ENCODE data around the gene IQSEC1.

Gene IQSEC1

GRCh38 chr3:13013994-13014754 is 59.1 kb downstream of the IQSEC1 start:
- peak; percentile 67 for DNase-seq

DNA sequence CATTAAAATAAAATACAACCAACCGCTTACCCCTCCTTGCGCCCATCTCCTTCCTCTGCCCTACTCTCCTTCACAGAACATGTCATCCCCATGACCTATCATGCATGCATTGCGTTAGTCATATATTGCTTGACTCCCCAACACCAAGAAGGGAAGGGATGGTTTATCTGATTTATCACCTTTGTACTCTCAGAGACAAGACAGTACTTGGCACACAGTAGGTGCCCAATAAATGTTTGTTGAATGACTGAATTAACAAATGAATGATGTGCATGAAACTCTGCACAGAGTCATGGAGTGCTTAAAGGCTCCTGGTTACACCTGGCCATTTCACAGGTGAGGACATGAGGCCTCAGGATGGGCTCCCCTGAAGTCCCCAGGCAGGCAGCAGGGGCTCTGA is 59.7 kb downstream of the IQSEC1 start:
- no peak for DNase-seq

- no peak for DNase-seq
Measured at GRCh38 chr3:13013151-13013561, 60.1 kb downstream of the IQSEC1 start.

DNA sequence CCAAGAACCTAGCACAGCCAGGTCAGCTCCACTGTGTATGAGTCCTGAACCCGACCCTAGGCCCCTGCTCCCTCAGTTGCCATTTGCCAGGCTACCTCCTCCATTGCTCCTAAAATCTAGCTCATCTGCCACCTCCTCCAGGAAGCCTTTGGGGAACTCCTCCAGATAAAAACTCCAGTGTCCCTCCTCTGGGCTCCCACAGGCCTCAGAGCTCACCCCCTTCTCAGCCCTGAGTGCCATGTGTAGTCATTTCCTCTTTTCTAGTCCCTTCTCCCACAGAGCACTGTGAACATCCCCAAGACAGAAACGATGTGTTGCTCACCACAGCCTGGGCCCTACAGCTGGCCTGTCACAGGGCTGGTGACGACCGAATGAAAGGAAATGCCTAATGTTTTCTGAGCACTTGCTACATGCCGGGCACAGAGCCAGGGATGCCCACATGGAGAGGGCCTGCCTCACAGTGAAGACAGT is 61.0 kb downstream of the IQSEC1 start:
- peak; percentile 73 for DNase-seq

- peak; percentile 85 for DNase-seq
Measured at GRCh38 chr3:13011573-13012220, 61.5 kb downstream of the IQSEC1 start.

GRCh38 chr3:13010780-13011572 is 62.3 kb downstream of the IQSEC1 start:
- no peak for DNase-seq

GRCh38 chr3:13009946-13010315 is 63.3 kb downstream of the IQSEC1 start:
- DNase-seq, result no peak

- peak; percentile 80 for DNase-seq
Measured at GRCh38 chr3:13009132-13009945, 63.9 kb downstream of the IQSEC1 start.

GRCh38 chr3:13008155-13008995 is 64.9 kb downstream of the IQSEC1 start:
- DNase-seq, result no peak

- no peak for DNase-seq
Measured at GRCh38 chr3:13007251-13007941, 65.8 kb downstream of the IQSEC1 start.

DNA sequence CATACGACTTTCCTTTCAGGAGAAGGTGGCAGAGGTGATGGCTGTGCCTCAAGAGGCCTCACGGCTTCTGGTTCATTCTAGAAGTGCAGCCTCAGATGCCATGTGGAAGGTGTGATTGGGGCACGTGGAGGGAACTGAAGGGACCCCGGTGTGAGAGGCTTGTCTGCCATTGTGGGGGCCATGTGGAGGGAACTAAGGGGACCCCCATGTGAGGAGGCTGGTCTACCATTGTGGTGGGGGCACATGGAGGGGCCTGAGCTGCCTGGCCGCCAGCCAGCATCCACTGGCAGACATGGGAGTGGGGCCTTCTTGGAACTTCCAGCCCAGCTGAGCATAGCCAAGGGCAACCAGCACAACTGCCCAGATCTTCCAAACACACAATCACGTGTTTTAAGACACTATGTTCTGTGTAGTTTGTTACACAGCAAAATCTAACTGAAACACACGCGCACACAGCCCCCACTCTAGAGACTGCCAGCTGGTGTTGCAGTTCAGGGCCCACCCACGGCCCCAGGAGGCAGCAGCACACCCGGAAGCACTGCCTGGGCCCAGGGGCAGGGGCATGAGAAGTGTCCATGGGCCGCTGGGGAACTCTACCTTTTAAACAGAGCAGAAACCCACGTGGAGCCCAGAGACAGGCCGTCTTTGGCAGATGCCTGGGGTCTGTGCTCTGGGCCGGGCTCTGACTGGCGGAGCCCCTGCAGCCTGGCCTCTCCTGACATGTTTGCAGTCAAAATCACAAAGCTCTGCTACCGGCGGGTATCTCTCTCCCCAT is 66.8 kb downstream of the IQSEC1 start:
- no peak for DNase-seq

DNA sequence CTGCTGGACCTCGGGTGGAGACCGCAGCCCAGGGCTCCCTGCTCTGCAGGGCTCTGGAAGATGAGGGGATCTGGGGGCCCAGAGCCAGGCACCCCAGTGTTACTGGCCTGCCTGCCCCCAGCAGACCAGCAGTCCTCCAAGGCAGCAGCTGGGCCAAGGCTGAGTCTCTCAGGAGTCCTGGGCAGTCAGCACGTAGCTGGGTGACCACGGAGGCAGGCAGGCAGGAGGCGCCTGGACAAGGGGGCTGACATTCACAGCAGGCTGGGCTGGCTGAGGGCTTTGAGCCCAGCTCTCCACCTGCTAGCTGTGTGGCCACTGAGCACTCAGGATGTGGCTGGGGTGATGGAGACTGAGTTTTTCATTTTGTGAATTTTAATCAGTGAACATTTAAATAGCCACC is 67.9 kb downstream of the IQSEC1 start:
- no peak for DNase-seq

DNA sequence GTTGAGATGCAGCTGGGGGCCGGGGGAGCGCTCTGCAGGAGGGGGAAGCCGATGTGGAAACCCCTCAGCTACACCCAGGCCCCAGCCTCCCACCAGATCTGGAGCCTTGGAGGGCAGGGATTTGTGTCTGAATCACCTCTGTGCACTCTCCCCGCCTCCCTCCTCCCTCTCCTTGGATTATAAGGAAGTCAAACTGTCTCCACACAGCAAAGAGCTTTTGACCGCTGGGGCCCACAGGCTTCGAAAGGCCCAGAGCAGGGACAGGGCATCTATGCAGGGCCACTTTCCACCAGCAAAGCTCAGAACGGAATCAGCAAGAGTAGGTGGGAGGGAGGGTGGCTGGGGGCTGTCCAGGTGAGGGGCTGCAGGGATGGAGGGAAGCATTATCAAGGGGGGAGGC is 68.9 kb downstream of the IQSEC1 start:
- no peak for DNase-seq

DNA sequence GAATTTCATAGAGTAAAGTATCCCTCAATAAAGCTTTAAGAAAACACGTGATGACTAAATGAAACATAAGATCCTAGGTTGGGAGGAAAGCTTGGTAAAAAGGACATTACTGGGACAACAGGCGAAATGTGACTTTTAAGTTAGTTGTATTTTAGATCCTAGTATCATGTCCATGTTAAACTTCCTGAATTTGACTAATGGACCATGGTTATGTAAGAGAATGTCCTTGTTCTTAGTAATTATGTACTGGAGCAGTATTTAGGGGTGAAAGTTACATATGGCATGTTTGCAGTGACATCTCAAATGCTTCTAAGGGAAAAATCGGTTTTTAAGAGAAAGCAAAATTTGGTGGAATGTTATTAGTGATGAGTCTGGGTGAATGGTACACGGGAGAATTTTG is 69.6 kb downstream of the IQSEC1 start:
- DNase-seq, result no peak

DNA sequence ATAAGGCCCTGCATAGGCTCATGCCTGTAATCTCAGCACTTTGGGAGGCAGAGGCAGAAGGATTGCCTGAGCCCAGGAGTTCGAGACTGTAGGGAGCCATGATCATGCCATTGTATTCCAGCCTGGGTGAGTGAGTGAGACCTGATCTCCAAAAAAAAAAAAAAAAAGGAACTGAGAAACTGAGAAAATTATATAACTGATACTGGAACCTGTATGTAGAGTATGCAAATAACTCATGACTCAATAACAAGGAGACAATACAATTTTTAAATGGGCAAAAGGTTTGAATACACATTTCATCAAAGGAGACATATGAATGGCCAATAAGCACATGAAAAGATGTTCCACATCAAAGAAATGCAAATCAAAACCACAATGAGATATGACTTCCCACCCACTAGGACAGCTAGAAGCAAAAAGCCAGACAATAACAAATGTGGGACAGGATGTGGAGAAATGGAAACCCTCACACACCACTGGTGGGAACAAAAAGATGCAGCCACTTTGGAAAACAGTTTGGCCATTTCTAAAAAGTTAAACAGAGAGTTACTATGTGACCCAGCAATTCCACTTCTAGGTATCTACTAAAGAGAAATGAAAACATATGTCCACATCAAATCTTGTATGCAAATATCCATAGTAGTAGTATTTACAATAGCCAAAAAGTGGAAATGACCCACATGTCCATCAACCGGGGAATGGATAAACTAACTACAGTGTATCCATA is 70.7 kb downstream of the IQSEC1 start:
- no peak for DNase-seq

DNA sequence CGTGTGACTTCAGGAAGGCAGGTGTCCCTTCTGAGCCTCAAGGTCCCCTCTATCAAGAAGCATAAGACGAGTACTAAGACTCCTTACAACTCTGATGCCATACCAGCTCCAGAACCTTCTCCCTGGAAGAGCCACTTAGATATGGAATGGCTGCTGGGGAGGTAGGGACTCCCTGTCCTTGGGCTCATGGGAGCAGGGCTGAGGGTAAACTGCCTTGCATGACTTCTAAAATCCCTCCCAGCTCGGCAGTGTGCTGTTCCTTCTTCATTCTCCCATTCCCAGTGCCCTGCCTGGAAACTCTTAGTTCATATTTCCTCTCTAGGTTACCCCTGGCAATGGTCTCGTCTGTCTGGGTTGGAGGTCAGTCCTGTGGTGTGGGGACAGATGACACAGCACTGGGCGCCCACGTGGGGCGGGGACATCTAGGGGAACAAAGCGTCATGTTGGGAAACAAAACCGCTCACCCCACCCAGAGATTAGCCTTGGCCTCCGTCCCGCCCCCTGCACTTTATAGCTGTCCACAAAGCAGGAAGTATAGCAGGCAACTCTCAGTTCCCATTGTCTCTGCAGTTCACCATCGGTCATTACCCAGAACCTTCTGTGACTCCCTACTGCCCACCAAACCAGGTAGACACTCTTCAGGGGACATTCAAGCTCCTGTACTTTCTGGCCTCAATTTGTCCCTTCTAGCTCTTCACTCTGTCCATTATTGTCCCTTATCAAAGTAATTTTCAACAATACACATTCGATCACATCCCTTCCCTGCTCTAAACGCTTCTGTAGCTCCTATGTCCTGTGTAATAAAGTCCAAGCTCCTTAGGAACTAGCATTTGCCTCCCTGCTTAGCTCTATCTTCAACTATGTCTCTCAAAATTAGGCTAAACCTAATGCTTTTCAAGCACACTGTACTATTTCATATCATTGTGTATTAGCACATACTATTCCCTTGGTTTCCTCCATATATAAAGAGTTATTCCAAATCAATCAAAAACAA is 73.8 kb downstream of the IQSEC1 start:
- DNase-seq, result no peak

- DNase-seq, result no peak
Measured at GRCh38 chr3:12998648-12999047, 74.6 kb downstream of the IQSEC1 start.

GRCh38 chr3:12997387-12997786 is 75.8 kb downstream of the IQSEC1 start:
- DNase-seq, result no peak

GRCh38 chr3:12996181-12996506 is 77.1 kb downstream of the IQSEC1 start:
- no peak for DNase-seq

Measured in activated CD8-positive, alpha-beta memory T cell treated with anti-CD3 and anti-CD28 coated beads, Interleukin-2, amount 50 U/mL, for 48 hours (primary cell).